Activated T-cell treated with anti-CD3 and anti-CD28 coated beads, Interleukin-2, amount 50 U/mL, for 72 hours (primary cell): Measurements from ENCODE around the gene NUTM2F. TPM values are rescaled to one million over a fixed set of nuclear protein-coding genes. Genes with fewer than 3 reads are reported as not detected.
A peak's percentile ranks its signal among the peaks of the same experiment; 100 is the strongest.
"Not testable (repeated sequence)": the region's sequence is repeated elsewhere in the genome, so short reads cannot be mapped to it uniquely, and the experiment has no call there.

Source experiments
- ATAC-seq, 2 donors: fragments of 150-1000 bp; cut with Tn5 transposase; replicated peaks in 1 of 2; 2 replicates each; pipeline ENCODE4 v1.10.0; 2021; ENCODE audit warnings: moderate library complexity in 2 of 2, mild to moderate bottlenecking in 1 of 2
- DNase-seq, 2 donors: peaks; one replicate each; pipeline ENCODE4 v3.0.0; 2021 to 2022; ENCODE audit warnings: mixed read lengths in 1 of 2
- H3K27ac Mint-ChIP-seq: one replicate; pipeline ENCODE4 v1.8.0; 2022; ENCODE audit warnings: mild to moderate bottlenecking, moderate library complexity, mixed read lengths
- H3K27me3 Mint-ChIP-seq: one replicate; pipeline ENCODE4 v1.8.0; 2022; ENCODE audit warnings: low read depth, mixed read lengths
- H3K36me3 Mint-ChIP-seq, 2 donors: one replicate each; pipeline ENCODE4 v1.8.0; 2022; ENCODE audit warnings: mixed read lengths in 2 of 2, mild to moderate bottlenecking in 1 of 2; ENCODE audit not compliant: insufficient read depth in 2 of 2
- H3K4me1 Mint-ChIP-seq: one replicate; pipeline ENCODE4 v1.8.0; 2022; ENCODE audit warnings: low read depth, mixed read lengths
- H3K4me3 Mint-ChIP-seq, 2 donors: one replicate each; pipeline ENCODE4 v1.8.0; 2022; ENCODE audit warnings: mild to moderate bottlenecking in 2 of 2, mixed read lengths in 2 of 2, moderate library complexity in 2 of 2
- H3K9me3 Mint-ChIP-seq, 2 donors: one replicate each; pipeline ENCODE4 v1.8.0; 2022; ENCODE audit warnings: mixed read lengths in 2 of 2
- total RNA-seq, 2 donors: library from RNA; stranded (reverse); gene quantifications; one replicate each; pipeline ENCODE4 v1.2.3, GENCODE V29; 2022

Gene NUTM2F
- total RNA-seq, 2 donors from 2014 or later: not detected

DNA sequence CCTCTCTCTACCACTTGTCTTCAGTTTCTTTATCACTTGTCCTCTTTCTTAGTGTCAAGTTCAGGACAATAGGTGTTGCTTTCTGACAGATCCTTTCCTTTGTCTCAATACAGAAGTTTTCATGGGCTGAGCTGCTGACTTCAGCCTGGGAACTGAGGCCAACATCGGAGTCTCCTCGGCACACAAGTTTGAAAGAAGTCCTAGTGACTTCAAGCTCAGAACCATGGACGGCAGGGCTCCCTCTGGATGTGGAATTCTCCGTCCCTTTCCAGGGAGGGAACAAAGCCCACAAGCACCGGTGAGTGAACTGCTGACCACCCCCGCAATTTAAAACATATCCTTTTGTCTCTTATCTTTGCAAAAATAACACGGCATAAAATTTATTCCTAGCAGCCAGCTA lies 10.3 kb upstream of the NUTM2F start:
- H3K4me3 Mint-ChIP-seq, H3K27me3 Mint-ChIP-seq, DNase-seq, H3K9me3 Mint-ChIP-seq, H3K4me1 Mint-ChIP-seq, H3K36me3 Mint-ChIP-seq, ATAC-seq, H3K27ac Mint-ChIP-seq: not testable (repeated sequence)

DNA sequence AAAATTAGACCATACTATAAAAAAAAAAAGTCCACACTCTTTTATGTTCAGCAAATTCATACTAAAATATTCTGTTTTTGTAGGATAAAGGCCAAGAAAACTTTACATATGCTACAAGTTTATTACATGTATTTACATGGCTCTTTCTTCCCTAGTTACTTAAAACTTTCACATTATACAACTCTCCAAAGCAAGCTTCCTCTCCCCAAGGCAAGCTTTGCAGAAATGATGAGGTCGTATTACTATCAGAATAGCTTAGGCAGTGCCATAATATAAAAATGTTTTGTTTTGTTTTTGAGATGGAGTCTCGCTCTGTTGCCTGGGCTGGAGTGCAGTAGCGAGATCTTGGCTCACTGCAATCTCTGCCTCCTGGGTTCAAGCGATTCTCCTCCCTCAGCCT lies 8.0 kb upstream of the NUTM2F start:
- not testable (repeated sequence) for H3K4me3 Mint-ChIP-seq, H3K36me3 Mint-ChIP-seq, H3K27ac Mint-ChIP-seq, H3K9me3 Mint-ChIP-seq, H3K27me3 Mint-ChIP-seq, H3K4me1 Mint-ChIP-seq, ATAC-seq, DNase-seq

DNA sequence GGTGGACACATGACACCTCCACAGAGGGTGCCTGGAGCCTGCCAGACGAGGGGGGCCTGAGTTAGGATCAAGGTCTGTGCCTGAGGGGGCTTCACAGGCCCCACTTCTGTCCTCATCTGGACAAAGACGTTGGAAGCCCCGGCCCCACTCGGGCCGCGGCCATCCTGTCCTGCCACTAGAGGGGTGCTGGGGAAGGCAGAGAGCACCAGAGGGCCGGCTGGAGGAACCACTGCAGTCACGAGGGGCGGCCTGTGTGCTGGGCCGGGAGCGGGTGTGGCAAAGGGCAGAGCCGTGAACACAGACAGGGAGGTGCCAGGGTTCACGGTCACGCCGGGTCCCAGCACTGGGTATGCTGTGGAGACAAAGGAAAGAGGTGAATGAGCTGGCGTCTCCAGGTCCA lies 2.9 kb downstream of the NUTM2F start:
- DNase-seq, H3K9me3 Mint-ChIP-seq, ATAC-seq, H3K4me1 Mint-ChIP-seq, H3K4me3 Mint-ChIP-seq, H3K27me3 Mint-ChIP-seq, H3K27ac Mint-ChIP-seq, H3K36me3 Mint-ChIP-seq: not testable (repeated sequence)

DNA sequence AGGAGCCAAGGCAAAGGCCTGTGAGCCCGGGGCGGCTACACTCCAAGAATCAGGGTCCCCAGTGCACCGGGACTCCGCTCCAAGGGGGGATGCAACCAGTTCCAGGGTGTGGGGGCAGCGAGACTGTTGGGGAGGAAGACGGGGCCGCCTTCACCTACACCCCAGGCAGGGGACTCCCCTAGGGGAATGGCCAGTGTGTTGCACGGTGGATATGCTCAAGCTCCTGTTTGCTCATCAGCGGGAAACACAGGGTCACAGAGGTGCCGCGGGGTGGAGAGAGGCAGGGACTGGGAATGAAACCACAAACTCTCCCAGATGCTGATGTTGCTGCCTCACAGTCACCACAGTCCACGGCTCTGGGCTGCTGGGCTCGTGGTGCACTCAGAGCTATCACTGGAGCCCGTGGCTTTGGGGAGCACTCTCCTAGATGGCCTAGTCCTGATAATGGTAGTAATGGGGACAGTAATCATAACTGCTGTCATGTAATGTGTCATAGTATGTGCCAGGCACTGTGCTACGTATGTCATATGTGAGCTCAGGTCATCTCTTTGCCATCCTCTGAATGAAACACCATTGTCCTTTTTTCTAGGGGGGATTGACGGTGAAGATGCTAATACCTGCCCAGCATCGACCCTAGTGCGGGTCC lies 5.2 kb downstream of the NUTM2F start:
- H3K9me3 Mint-ChIP-seq, H3K4me1 Mint-ChIP-seq, DNase-seq, ATAC-seq, H3K27ac Mint-ChIP-seq, H3K36me3 Mint-ChIP-seq, H3K27me3 Mint-ChIP-seq, H3K4me3 Mint-ChIP-seq: not testable (repeated sequence)

DNA sequence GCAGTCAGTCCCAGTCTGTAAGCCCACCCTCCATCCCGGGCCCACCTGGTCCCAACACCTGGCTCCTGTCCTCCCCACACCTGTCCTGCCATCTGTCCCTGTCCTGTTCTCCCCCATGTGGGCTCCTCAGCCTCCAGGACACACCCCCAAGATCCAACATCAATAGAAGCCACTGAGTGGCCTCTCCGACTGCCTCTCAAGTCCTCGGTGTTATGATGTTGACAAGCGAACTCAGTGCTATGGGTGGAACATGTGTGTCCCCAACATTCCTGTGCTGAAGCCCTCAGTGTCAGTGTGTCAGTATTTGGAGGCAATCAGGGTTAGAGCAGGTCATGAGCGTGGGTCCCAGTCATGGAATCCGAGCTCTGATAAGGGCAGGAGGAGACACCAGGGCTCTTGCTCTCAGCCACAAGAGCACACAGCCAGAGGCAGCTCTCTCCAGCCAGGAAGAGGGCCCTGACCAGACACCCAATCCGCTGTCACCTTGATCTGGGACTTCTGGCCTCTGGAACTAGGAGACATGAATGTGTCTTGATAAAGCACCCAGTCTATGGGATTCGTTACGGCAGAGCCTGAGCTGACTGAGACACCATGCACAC lies 6.0 kb downstream of the NUTM2F start:
- H3K9me3 Mint-ChIP-seq, ATAC-seq, H3K4me3 Mint-ChIP-seq, H3K4me1 Mint-ChIP-seq, H3K27ac Mint-ChIP-seq, H3K36me3 Mint-ChIP-seq, DNase-seq, H3K27me3 Mint-ChIP-seq: not testable (repeated sequence)

DNA sequence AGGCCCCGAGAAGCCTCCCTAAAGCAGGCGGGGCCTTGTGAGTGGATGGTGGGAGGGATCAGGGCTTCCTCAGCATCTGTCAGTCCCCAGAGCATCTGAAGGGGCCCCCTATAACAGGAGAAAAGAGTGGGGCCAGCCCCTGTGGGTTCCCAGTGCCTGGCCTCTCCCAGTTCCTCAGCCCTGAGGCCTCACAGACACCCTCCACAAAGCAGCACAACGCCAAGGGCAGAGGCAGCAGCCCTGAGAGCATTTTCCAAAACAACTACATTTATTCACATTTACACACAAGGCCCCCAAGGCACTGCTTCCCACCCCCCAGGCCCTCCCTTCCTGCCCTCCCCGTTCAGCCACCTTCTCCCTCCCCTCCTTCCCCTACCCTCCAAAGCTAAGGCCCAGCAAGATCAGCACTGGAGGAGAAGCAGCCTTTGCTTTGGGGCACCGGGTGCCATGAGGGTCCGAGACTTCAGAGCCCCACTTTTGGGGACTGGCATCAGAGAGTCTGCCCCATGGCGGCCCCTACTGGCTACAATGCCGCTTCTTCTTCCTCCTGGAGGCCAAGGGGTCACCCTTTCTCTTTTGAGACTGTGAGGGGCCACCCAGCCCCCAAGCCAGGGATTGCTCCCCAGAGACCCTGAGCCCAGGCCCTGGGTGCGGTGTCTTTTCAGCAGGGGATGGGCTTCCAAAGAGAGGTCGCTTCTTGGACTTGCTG lies 10.3 kb downstream of the NUTM2F start:
- not testable (repeated sequence) for ATAC-seq, H3K4me1 Mint-ChIP-seq, H3K9me3 Mint-ChIP-seq, DNase-seq, H3K27ac Mint-ChIP-seq, H3K27me3 Mint-ChIP-seq, H3K4me3 Mint-ChIP-seq, H3K36me3 Mint-ChIP-seq

DNA sequence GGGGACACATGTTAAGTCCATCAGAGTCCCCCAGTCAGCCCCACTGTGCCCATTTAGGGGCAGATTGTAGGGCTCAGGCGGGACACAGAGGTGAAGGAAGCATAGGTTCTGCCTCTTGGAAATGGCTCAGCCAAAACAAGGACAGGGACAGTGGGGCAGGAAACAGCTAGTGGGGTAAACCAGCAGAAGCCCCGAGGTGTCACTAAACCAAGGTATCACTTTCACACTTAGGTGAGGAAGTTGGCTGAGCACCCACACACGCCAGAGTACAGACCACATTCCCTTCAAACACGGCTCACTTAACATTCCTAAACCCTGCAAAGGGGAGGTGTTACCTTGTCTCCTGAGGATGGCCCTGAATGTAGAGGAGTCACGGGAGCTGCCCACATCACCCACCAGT lies 12.2 kb downstream of the NUTM2F start:
- H3K27ac Mint-ChIP-seq, H3K4me3 Mint-ChIP-seq, H3K27me3 Mint-ChIP-seq, H3K4me1 Mint-ChIP-seq, H3K36me3 Mint-ChIP-seq, H3K9me3 Mint-ChIP-seq, DNase-seq, ATAC-seq: not testable (repeated sequence)

DNA sequence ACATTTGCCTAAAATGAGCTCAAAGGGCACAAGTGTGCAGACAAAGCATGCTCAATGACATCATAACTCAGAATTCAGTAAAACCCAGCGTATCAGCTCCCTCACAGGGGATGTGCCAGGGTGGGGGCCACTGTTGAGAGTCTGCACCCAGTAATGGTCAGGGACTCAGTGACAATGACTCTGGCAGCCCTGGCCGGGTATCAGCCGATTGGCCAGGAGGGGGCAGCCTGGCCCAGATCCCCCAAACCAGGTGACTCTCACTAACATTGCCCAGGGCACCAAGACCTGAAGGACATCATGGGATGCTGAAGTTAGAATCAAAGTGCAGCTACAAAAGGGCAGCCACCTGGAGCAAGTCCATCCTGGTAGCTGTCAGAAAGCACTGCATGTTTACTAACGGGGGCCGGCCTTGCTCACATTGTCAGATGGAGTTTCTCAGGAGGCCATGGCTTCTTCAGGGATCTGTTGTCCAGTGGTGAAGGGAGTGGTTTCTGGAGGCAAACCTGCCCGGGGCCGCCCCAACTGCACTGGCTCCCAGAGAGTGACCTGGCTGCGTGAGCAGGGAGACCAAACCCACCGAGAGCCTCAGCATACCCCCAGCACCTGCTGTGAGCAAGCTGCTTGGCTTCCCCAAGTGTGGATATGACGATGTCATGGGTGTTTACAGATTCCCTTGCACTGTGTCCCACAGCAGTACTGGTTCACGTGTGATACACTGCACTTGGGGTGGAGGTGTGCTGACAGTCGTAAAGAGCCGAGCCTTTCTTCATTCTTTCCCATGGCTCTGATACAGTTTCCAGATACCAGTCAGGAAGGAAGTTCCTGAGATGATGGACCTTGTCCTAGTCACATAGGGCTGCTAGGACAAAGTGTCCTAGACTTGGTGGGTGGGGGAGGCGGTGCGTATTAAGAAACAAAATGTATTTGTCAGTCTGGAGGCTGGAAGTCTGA lies 13.1 kb downstream of the NUTM2F start:
- H3K36me3 Mint-ChIP-seq, H3K9me3 Mint-ChIP-seq, DNase-seq, H3K4me3 Mint-ChIP-seq, H3K27ac Mint-ChIP-seq, H3K27me3 Mint-ChIP-seq, H3K4me1 Mint-ChIP-seq: not testable (repeated sequence)
- ATAC-seq: peak in 1 of 2 donors; percentile 51

DNA sequence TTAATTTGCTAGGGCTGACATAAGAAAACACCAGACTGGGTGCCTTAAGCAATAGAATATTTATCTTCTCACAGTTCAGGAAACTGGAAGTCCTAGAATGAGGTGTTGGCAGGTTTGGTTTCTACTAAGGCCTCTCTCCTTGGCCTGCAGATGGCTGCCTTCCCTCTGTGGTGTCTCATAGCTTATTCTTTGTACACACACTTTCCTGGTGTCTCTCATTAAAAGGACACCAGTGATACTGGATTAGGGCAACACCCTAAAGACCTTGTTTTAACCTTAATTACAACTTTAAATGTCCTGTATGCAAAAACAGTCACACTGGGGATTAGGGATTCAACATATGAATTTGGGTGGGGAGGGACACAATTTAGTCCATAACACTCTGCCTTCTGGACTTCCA lies 25.1 kb downstream of the NUTM2F start:
- Mint-ChIP-seq H3K9me3 (no peaks in the 10 kb centered on the region), H3K36me3 (peaks cover 0 to 5% of the 10 kb centered on the region in 2 donors), H3K27me3 (no peaks in the 10 kb centered on the region), H3K27ac (no peak overlapping the region), H3K4me3 (no peak overlapping the region), H3K4me1 (peaks cover 10% of the 10 kb centered on the region)
- DNase-seq (no peak), ATAC-seq (no peak)

DNA sequence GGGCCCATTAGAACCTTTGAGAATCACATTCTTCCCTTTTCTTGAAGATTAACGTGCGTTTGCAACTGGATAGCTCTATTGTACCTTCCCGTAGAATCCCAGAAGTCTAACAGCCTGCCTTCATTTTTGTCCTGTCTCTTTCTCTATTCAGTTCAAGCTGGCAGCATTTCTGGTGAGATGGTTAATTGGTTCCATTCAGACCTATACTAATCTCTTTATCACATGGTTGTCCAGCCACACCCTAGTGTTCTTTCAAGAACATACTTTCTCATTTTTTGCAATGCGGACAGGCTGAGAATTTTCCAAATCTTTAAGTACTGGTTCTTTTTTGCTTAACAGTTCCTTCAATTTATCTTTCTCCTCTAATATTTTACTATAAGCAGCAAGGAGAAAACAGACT lies 26.0 kb downstream of the NUTM2F start:
- Mint-ChIP-seq H3K27me3 (no peaks in the 10 kb centered on the region), H3K36me3 (peaks cover 0 to 5% of the 10 kb centered on the region in 2 donors), H3K4me3 (no peak overlapping the region), H3K4me1 (peaks cover 10% of the 10 kb centered on the region), H3K9me3 (no peaks in the 10 kb centered on the region), H3K27ac (no peak overlapping the region)
- no peak for ATAC-seq
- DNase-seq: no peak

DNA sequence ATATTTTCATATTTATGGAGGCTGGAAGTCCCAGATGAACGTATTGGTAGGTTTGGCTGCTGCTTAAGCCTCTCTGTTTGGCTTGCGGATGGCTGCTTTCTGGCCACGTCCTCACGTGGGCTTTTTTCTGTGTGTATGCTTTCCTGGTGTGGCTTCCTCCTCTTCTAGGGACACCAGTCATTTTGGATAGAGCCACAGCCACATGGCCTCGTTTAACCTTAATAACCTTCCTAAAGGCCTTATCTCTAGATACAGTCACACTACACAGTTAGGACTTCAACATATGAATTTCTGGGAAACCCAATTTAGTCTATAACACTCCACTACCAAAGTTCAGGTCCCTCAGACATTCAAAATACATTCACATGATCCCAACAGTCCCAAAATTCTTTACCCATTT lies 26.9 kb downstream of the NUTM2F start:
- DNase-seq: no peak
- Mint-ChIP-seq H3K4me1 (peaks cover 10% of the 10 kb centered on the region), H3K27me3 (no peaks in the 10 kb centered on the region), H3K4me3 (no peak overlapping the region), H3K27ac (no peak overlapping the region), H3K36me3 (peaks cover 0 to 6% of the 10 kb centered on the region in 2 donors), H3K9me3 (no peaks in the 10 kb centered on the region)
- ATAC-seq: no peak

DNA sequence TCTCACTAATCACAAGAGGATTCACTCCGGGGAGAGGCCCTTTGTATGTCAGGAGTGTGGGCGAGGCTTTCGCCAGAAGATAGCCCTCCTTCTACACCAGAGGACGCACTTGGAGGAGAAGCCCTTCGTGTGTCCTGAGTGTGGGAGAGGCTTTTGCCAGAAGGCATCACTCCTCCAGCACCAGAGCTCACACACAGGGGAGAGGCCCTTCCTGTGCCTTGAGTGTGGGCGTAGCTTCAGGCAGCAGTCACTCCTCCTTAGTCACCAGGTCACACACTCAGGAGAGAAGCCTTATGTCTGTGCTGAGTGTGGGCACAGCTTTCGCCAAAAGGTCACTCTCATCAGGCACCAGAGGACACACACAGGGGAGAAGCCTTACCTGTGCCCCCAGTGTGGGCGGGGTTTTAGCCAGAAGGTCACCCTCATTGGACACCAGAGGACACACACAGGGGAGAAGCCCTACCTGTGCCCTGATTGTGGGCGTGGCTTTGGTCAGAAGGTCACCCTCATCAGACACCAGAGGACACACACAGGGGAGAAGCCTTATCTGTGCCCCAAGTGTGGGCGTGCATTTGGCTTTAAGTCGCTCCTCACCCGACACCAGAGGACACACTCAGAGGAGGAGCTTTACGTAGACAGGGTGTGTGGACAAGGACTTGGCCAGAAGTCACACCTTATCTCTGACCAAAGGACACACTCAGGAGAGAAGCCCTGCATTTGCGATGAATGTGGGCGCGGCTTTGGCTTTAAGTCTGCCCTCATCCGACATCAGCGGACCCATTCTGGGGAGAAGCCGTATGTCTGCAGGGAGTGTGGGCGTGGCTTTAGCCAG lies 27.8 kb downstream of the NUTM2F start:
- no peaks in the 10 kb centered on the region for H3K9me3 Mint-ChIP-seq
- no peaks in the 10 kb centered on the region for H3K27me3 Mint-ChIP-seq
- no peak overlapping the region for H3K4me3 Mint-ChIP-seq
- ATAC-seq (peak in 1 of 2 donors; percentile 36), DNase-seq (no peak)
- H3K4me1 Mint-ChIP-seq: peaks cover 10% of the 10 kb centered on the region
- peaks cover 0 to 9% of the 10 kb centered on the region in 2 donors for H3K36me3 Mint-ChIP-seq
- H3K27ac Mint-ChIP-seq: no peak overlapping the region
